ENCODE data around the gene ADARB2.

- TF ChIP-seq CTCF (IDR thresholded peaks at IDR 0.05) (no peak), POLR2A (IDR thresholded peaks at IDR 0.05) (no peak)
Measured at GRCh38 chr10:1650542-1651269, 86.6 kb downstream of the ADARB2 start.

All from Peyer's patch (tissue), 4 donors.